HUES48 (cell line): ENCODE measurements around the gene CCM2.

ENCODE experiments used
- H3K27ac ChIP-seq: one replicate; pipeline ENCODE4 v1.7.0; 2013; ENCODE audit warnings: low read depth, low read length, inconsistent platforms
- H3K27me3 ChIP-seq: 2 replicates; pipeline ENCODE4 v1.6.1; 2013; ENCODE audit warnings: mild to moderate bottlenecking, low read length; ENCODE audit not compliant: control insufficient read depth, insufficient read depth
- H3K36me3 ChIP-seq: 2 replicates; pipeline ENCODE4 v1.6.1; 2013; ENCODE audit warnings: low read length; ENCODE audit not compliant: control insufficient read depth, insufficient read depth
- H3K4me1 ChIP-seq: 2 replicates; pipeline ENCODE4 v1.6.1; 2013; ENCODE audit warnings: mild to moderate bottlenecking, low read length; ENCODE audit not compliant: control insufficient read depth, insufficient read depth
- H3K4me3 ChIP-seq: 2 replicates; pipeline ENCODE4 v1.5.1; 2013; ENCODE audit warnings: mild to moderate bottlenecking, low read depth, low read length
- H3K9ac ChIP-seq: 2 replicates; pipeline ENCODE4 v1.6.1; 2013; ENCODE audit warnings: mild to moderate bottlenecking, low read depth, low read length, moderate library complexity
- H3K9me3 ChIP-seq: 2 replicates; pipeline ENCODE4 v1.6.1; 2013; ENCODE audit warnings: low read length; ENCODE audit not compliant: control insufficient read depth, insufficient read depth

Gene CCM2

DNA sequence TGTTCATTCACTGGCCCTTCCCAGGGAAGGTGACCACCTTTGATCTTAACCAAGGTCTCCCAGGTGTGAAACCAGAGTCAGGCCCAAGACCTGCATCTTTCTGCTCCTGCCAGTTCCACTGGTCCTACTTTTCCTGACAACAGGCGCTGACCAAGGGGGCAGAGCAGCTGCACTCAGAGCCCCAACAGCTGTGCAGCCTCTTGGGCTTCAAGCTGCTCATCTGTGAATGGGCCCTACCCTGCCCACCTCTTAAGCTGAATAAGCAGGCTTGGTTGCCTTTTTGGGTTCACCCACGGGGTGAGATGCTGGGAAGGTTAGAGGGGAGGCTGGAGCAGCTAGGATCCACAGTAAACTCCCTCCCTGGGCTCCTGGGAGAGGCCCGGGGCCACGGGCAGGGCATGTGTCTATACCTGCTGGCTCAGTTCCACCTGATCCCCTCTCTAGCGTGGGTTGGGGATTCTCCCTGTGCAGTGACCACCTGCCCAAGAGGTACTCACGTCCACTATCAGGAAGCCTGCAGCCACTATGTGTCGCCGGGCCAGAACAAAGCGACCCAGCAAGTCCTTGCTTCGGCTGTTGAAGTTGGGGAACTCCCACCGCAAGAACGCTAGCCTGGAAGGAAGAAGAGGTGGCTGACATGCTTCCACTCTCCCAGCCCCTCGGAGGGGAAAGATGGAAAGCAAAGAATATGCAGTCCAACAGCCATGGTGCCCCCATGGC lies 100.9 kb downstream of the CCM2 start:
- no peaks in the 10 kb centered on the region for H3K9me3 ChIP-seq
- H3K4me1 ChIP-seq: no peaks in the 10 kb centered on the region
- H3K27me3 ChIP-seq: no peaks in the 10 kb centered on the region
- H3K4me3 ChIP-seq: no peak overlapping the region
- H3K27ac ChIP-seq: no peak overlapping the region
- H3K9ac ChIP-seq: no peak overlapping the region
- peaks cover 75% of the 10 kb centered on the region for H3K36me3 ChIP-seq

DNA sequence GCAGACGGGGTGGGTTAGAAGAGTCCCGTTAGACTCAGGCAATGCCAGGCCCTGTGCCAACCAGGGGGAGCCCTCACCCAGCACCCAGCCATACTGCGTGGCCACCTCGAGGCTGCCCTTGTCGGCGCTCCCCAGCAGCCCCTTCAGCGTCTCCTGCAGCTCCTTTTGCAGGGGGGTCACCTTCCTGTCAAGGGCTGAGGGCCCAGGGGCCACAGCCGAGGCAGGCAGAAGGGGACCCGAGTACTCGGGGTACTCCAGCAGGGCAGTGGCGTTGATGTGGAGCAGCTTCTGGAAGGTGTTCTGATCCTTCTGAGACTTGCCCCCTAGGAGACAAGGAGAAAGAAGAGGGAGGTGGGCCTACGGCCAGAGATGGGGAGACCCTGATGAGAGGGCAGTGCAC lies 101.7 kb downstream of the CCM2 start:
- no peak overlapping the region for H3K27ac ChIP-seq
- H3K9ac ChIP-seq: no peak overlapping the region
- H3K4me3 ChIP-seq: no peak overlapping the region
- H3K9me3 ChIP-seq: no peaks in the 10 kb centered on the region
- no peaks in the 10 kb centered on the region for H3K27me3 ChIP-seq
- no peaks in the 10 kb centered on the region for H3K4me1 ChIP-seq
- H3K36me3 ChIP-seq: peaks cover 84% of the 10 kb centered on the region

GRCh38 chr7:45102785-45103712 lies 103.0 kb downstream of the CCM2 start:
- Histone ChIP-seq H3K27ac (no peak overlapping the region), H3K27me3 (no peaks in the 10 kb centered on the region), H3K36me3 (peaks cover 97% of the 10 kb centered on the region), H3K9ac (no peak overlapping the region), H3K4me3 (no peak overlapping the region), H3K4me1 (no peaks in the 10 kb centered on the region), H3K9me3 (no peaks in the 10 kb centered on the region)

DNA sequence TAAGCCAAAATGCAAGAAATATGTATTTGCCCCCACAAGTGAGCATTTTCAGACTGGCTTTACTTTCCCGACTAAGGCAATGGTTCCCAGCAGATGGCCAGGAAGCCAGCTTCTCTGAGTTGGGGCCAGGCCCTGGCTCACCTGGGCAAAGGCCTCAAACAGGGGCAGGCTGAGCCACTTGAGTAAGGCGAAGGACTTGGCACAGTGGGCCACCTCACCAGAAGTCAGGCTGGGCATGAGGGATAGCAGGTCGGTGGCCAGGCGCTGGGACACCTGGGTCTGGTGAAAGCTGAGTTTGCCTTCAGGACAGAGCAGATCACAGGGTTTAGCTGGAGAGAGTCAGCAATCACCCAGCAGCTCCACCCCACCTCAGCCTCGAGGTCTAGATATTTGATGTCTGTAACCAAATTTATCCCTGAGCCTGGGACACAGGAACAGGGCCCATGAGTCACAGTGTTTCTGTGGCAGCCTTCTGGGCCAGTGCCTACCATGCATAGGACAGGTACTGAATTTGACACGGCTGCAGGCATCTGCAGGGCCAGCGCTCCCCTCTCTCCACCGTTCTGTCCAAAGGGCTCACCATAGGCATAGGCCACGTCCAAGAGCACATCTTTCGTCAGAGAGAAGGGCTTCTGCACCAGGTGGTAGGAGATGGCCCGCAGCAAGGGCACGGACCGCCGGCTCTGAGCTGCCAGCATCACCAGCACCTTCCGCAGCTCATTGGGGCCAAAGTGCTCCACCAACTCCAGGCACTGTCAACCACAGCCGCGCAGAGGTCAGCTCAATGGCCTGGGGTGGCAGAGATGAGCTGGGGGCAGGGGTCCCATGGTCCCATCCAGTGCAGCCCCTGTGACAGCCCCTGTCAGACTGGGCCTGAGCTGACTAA lies 104.2 kb downstream of the CCM2 start:
- no peak overlapping the region for H3K27ac ChIP-seq
- no peaks in the 10 kb centered on the region for H3K27me3 ChIP-seq
- H3K4me3 ChIP-seq: no peak overlapping the region
- H3K9ac ChIP-seq: no peak overlapping the region
- no peaks in the 10 kb centered on the region for H3K9me3 ChIP-seq
- peaks cover 100% of the 10 kb centered on the region for H3K36me3 ChIP-seq
- no peaks in the 10 kb centered on the region for H3K4me1 ChIP-seq

GRCh38 chr7:45104844-45105587 lies 105.0 kb downstream of the CCM2 start:
- Histone ChIP-seq H3K4me3 (no peak overlapping the region), H3K36me3 (peaks cover 94% of the 10 kb centered on the region), H3K4me1 (no peaks in the 10 kb centered on the region), H3K9me3 (no peaks in the 10 kb centered on the region), H3K9ac (no peak overlapping the region), H3K27me3 (no peaks in the 10 kb centered on the region), H3K27ac (no peak overlapping the region)

- H3K27ac ChIP-seq: no peak overlapping the region
- H3K9me3 ChIP-seq: no peaks in the 10 kb centered on the region
- H3K4me1 ChIP-seq: no peaks in the 10 kb centered on the region
- no peaks in the 10 kb centered on the region for H3K27me3 ChIP-seq
- no peak overlapping the region for H3K4me3 ChIP-seq
- no peak overlapping the region for H3K9ac ChIP-seq
- H3K36me3 ChIP-seq: peaks cover 87% of the 10 kb centered on the region
These were observed 105.7 kb downstream of the CCM2 start for GRCh38 chr7:45105588-45106188.

DNA sequence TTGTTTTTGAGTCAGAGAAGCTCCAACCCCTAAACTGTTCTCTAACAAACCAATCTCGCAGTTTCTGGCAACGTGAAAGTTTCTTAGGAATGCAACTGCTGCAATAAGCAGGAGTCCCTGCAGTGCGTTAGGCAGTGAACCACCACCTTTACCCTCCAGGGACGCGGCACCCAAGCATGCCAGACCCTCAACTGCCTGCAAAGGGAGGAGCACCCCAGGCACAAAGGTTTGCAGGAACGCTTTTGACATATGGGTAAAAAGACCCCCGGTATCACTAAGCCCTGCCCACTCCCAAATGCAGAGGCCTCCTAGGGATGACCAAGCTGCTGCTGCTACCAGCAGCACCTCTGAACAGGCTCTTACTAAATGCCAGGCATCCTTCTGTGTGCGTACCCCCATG lies 106.8 kb downstream of the CCM2 start:
- Histone ChIP-seq H3K4me3 (no peak overlapping the region), H3K27me3 (no peaks in the 10 kb centered on the region), H3K4me1 (no peaks in the 10 kb centered on the region), H3K27ac (no peak overlapping the region), H3K9ac (no peak overlapping the region), H3K36me3 (peaks cover 76% of the 10 kb centered on the region), H3K9me3 (no peaks in the 10 kb centered on the region)

- Histone ChIP-seq H3K27me3 (no peaks in the 10 kb centered on the region), H3K4me3 (no peak overlapping the region), H3K27ac (no peak overlapping the region), H3K4me1 (no peaks in the 10 kb centered on the region), H3K9ac (no peak overlapping the region), H3K36me3 (peaks cover 71% of the 10 kb centered on the region), H3K9me3 (no peaks in the 10 kb centered on the region)
These were observed 107.4 kb downstream of the CCM2 start for GRCh38 chr7:45107356-45107755.

- Histone ChIP-seq H3K9me3 (no peaks in the 10 kb centered on the region), H3K4me1 (no peaks in the 10 kb centered on the region), H3K36me3 (peaks cover 56% of the 10 kb centered on the region), H3K27ac (no peak overlapping the region), H3K27me3 (no peaks in the 10 kb centered on the region), H3K9ac (no peak overlapping the region), H3K4me3 (no peak overlapping the region)
These were observed 108.9 kb downstream of the CCM2 start for GRCh38 chr7:45108863-45109262.
